SK-N-SH (cell line): ENCODE results near the gene FGF9.

Source experiments
- CTCF ChIP-seq: fragments of 200-600 bp; sonication (generic); IDR thresholded peaks from 2 replicates; pipeline ENCODE4 v1.6.1; 2017; ENCODE audit warnings: antibody characterized with exemption, mild to moderate bottlenecking, moderate library complexity
- EP300 ChIP-seq, 2 experiments: IDR thresholded peaks; 2 replicates each; pipeline versions ENCODE4 v1.4.0 to v1.6.1; 2012; ENCODE audit warnings: borderline replicate concordance in 1 of 2, low read depth in 1 of 2, low read length in 1 of 2
- GABPA ChIP-seq: IDR thresholded peaks from 2 replicates; pipeline ENCODE4 v1.4.0; 2012; ENCODE audit warnings: low read depth, mild to moderate bottlenecking
- POLR2AphosphoS5 ChIP-seq: IDR thresholded peaks from 2 replicates; pipeline ENCODE4 v1.6.1; 2012; ENCODE audit warnings: low read depth, low read length
- TAF1 ChIP-seq: IDR thresholded peaks from 2 replicates; pipeline ENCODE4 v1.6.1; 2012; ENCODE audit warnings: low read depth, mild to moderate bottlenecking, low read length, moderate library complexity, borderline replicate concordance

- TF ChIP-seq CTCF (no peak), GABPA (no peak), TAF1 (no peak), POLR2AphosphoS5 (no peak), EP300 (IDR thresholded peaks at IDR 0.05; ENCODE audit: borderline replicate concordance in 1 of 2, low read depth in 1 of 2, low read length in 1 of 2) (no peak)
Observed at GRCh38 chr13:21717817-21718216, 46.9 kb downstream of the FGF9 start.
